ENCODE data around the gene KCNQ1. TPM values are rescaled to one million over a fixed set of nuclear protein-coding genes. Genes with fewer than 3 reads are reported as not detected.
A peak's percentile ranks its signal among the peaks of the same experiment; 100 is the strongest.

Gene KCNQ1
- total RNA-seq, 1 experiment from 2014 or later = 1.0 TPM

DNA sequence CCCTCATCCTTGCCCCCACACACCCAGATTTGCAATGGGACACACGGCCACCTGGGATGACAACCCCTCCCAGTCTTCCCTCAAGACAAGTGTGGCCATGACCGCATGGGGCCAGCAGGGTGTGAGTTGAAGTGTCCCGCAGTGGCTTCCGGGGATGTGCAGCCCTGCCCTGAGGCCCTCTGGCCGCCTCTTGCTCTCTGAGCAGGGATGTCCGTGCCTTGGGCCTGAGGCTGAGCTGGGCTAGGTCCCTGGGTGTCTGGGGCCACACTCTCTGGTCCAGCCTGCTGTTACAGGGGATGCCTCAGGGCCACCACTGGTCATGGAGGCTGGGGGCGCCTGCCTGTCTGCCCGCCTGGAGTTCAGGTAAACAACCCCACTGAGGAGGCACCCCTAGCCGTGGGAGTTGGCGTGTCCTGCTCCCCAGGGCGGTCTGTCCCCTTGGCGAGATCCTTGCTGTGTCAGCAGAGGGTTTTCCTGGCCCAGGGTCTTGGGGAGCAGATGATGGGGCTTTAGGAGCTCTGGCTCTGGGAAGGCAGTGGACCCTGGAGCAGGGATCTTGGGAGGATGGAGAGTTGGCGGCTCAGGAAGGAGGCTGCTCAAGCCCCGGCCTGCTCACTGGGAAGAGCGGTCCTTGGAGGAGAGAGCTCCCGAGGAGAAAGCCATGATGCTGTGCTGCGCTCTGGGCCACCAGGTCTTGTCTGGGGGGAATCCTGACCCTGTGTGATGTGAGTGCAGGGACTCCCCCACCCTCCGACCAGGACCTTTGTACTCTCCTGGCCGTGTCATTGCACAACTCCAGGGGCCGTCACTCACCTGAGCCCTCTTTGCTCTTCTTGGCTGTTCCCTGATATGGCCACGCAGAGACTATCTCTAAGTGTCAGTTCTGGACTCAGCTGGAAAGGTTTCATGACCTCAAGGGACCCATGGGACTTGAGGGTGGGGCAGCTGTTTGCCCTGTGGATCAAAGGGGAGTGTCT, 67.9 kb downstream of the KCNQ1 start:
- Mint-ChIP-seq H3K4me3 (ENCODE audit: unreplicated experiment) (no peak overlapping the region), H3K9me3 (ENCODE audit: unreplicated experiment) (no peaks in the 10 kb centered on the region), H3K27me3 (ENCODE audit: insufficient read depth, unreplicated experiment) (peaks cover 6% of the 10 kb centered on the region), H3K4me1 (ENCODE audit: low read depth, unreplicated experiment) (peaks cover 7% of the 10 kb centered on the region), H3K27ac (ENCODE audit: unreplicated experiment) (no peak overlapping the region), H3K36me3 (ENCODE audit: insufficient read depth, unreplicated experiment) (no peaks in the 10 kb centered on the region)
- ChIA-PET POLR2A (no interaction called here), CTCF (interaction anchor here (1.0 kb wide), 1 partner anchor 21 kb away, joined by 3 read pairs; no protein-coding TSS in a partner anchor)
- peaks cover 7% of the 10 kb centered on the region; the same call in 1 of the 2 replicates for H3K4me1 ChIP-seq
- TF ChIP-seq, protein P1, sequence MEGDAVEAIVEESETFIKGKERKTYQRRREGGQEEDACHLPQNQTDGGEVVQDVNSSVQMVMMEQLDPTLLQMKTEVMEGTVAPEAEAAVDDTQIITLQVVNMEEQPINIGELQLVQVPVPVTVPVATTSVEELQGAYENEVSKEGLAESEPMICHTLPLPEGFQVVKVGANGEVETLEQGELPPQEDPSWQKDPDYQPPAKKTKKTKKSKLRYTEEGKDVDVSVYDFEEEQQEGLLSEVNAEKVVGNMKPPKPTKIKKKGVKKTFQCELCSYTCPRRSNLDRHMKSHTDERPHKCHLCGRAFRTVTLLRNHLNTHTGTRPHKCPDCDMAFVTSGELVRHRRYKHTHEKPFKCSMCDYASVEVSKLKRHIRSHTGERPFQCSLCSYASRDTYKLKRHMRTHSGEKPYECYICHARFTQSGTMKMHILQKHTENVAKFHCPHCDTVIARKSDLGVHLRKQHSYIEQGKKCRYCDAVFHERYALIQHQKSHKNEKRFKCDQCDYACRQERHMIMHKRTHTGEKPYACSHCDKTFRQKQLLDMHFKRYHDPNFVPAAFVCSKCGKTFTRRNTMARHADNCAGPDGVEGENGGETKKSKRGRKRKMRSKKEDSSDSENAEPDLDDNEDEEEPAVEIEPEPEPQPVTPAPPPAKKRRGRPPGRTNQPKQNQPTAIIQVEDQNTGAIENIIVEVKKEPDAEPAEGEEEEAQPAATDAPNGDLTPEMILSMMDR (IDR thresholded peaks at IDR 0.05; ENCODE audit: insufficient read depth in 1 of 2, low read depth in 1 of 2, low read length in 1 of 2, severe bottlenecking in 1 of 2, unreplicated experiment in 1 of 2) = no peak
- no peaks in the 10 kb centered on the region for H3K36me3 ChIP-seq (ENCODE audit: control insufficient read depth, insufficient read depth, low read length)
- DNase-seq = peak; percentile 45 to 60
- no peaks in the 10 kb centered on the region for H3K9me3 ChIP-seq
- H3K4me3 ChIP-seq (ENCODE audit: low read depth, low read length) = no peak overlapping the region
- BruUV-seq (replicated peaks) = no TSS peak
- no peaks in the 10 kb centered on the region for H3K27me3 ChIP-seq (replicated peaks; ENCODE audit: control insufficient read depth, insufficient read depth, low read length)
- intact Hi-C loops (cut with micrococcal nuclease; ENCODE audit: unreplicated experiment) = loop anchor here (5.0 kb wide), 1 partner anchor 35 kb away; no protein-coding TSS in a partner anchor

DNA sequence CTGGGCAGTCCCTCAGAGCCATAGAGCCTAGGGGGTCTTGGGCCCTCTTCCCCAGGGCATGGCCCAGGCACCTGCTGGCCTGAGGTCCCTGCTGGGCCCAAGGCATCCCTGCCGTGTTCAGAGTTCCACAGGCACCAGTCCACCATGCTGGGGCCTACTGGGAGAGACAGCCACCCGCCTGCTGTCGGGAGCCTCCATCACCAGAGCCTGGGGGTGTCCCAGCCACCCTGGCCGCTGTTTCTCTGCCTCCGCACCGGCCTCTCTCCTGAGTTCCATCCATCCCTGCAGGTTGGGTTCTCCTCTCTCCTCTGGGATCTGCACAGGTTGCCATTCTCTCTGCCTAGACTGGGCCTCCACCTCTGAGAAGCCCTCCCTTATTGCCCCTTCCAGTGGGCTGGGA, 68.6 kb downstream of the KCNQ1 start:
- no peaks in the 10 kb centered on the region for H3K27me3 ChIP-seq (replicated peaks; ENCODE audit: control insufficient read depth, insufficient read depth, low read length)
- Mint-ChIP-seq H3K27ac (ENCODE audit: unreplicated experiment) (no peak overlapping the region), H3K4me3 (ENCODE audit: unreplicated experiment) (no peak overlapping the region), H3K4me1 (ENCODE audit: low read depth, unreplicated experiment) (peaks cover 7% of the 10 kb centered on the region), H3K9me3 (ENCODE audit: unreplicated experiment) (no peaks in the 10 kb centered on the region), H3K27me3 (ENCODE audit: insufficient read depth, unreplicated experiment) (peaks cover 6% of the 10 kb centered on the region), H3K36me3 (ENCODE audit: insufficient read depth, unreplicated experiment) (no peaks in the 10 kb centered on the region)
- no peak overlapping the region for H3K4me3 ChIP-seq (ENCODE audit: low read depth, low read length)
- no TSS peak for BruUV-seq (replicated peaks)
- TF ChIP-seq, protein P1 (IDR thresholded peaks at IDR 0.05; ENCODE audit: insufficient read depth in 1 of 2, low read depth in 1 of 2, low read length in 1 of 2, severe bottlenecking in 1 of 2, unreplicated experiment in 1 of 2) = no peak
- no peaks in the 10 kb centered on the region for H3K9me3 ChIP-seq
- intact Hi-C loops (cut with micrococcal nuclease; ENCODE audit: unreplicated experiment) = loop anchor here (5.0 kb wide), 1 partner anchor 36 kb away; no protein-coding TSS in a partner anchor
- no peak for DNase-seq
- ChIA-PET CTCF (no interaction called here), POLR2A (no interaction called here)
- no peaks in the 10 kb centered on the region for H3K36me3 ChIP-seq (ENCODE audit: control insufficient read depth, insufficient read depth, low read length)
- H3K4me1 ChIP-seq = peaks cover 7% of the 10 kb centered on the region; the same call in 1 of the 2 replicates

- POLR2A ChIA-PET = no interaction called here
- Mint-ChIP-seq H3K27ac (ENCODE audit: unreplicated experiment) (no peak overlapping the region), H3K36me3 (ENCODE audit: insufficient read depth, unreplicated experiment) (no peaks in the 10 kb centered on the region), H3K4me1 (ENCODE audit: low read depth, unreplicated experiment) (peaks cover 5% of the 10 kb centered on the region), H3K4me3 (ENCODE audit: unreplicated experiment) (no peak overlapping the region), H3K27me3 (ENCODE audit: insufficient read depth, unreplicated experiment) (peaks cover 3% of the 10 kb centered on the region), H3K9me3 (ENCODE audit: unreplicated experiment) (no peaks in the 10 kb centered on the region)
- Histone ChIP-seq H3K4me3 (ENCODE audit: low read depth, low read length) (no peak overlapping the region), H3K9me3 (no peaks in the 10 kb centered on the region), H3K4me1 (peaks cover 7% of the 10 kb centered on the region; the same call in 1 of the 2 replicates), H3K36me3 (ENCODE audit: control insufficient read depth, insufficient read depth, low read length) (no peaks in the 10 kb centered on the region), H3K27me3 (replicated peaks; ENCODE audit: control insufficient read depth, insufficient read depth, low read length) (no peaks in the 10 kb centered on the region)
- TF ChIP-seq, protein P1 (IDR thresholded peaks at IDR 0.05; ENCODE audit: insufficient read depth in 1 of 2, low read depth in 1 of 2, low read length in 1 of 2, severe bottlenecking in 1 of 2, unreplicated experiment in 1 of 2) = no peak
- DNase-seq = peak in 1 of 2 experiments; percentile 25
- intact Hi-C loops (cut with micrococcal nuclease; ENCODE audit: unreplicated experiment) = no loop called here
- CTCF ChIA-PET = no interaction called here
- BruUV-seq (replicated peaks) = no TSS peak
Observed at GRCh38 chr11:2515401-2516275, 70.8 kb downstream of the KCNQ1 start.

Measured in Caco-2 (cell line).